Activated T-helper 2 cell treated with anti-CD3 and anti-CD28 coated beads, Interferon-gamma antibody, Interleukin-2, Interleukin-4, amounts not matched to agents 10 μg/mL and 5 μg/mL and 100 μg/mL, durations not matched to agents 14 hours and 24 hours and 36 hours (primary cell): Measurements from ENCODE around the gene LDB2. TPM values are rescaled to one million over a fixed set of nuclear protein-coding genes. Genes with fewer than 3 reads are reported as not detected.
"Not testable (repeated sequence)": the region's sequence is repeated elsewhere in the genome, so short reads cannot be mapped to it uniquely, and the experiment has no call there.

Experiments
- DNase-seq: peaks from one replicate; pipeline ENCODE4 v3.0.0; 2021; ENCODE audit warnings: low spot score
- H3K27ac Mint-ChIP-seq: one replicate; pipeline ENCODE4 v1.8.0; 2021; ENCODE audit warnings: mixed read lengths
- H3K27me3 Mint-ChIP-seq: one replicate; pipeline ENCODE4 v1.8.0; 2021; ENCODE audit warnings: low read depth, mixed read lengths
- H3K36me3 Mint-ChIP-seq: one replicate; pipeline ENCODE4 v1.8.0; 2021; ENCODE audit warnings: low read depth, mixed read lengths
- H3K4me1 Mint-ChIP-seq: one replicate; pipeline ENCODE4 v1.8.0; 2021; ENCODE audit warnings: low read depth, mixed read lengths
- H3K4me3 Mint-ChIP-seq: one replicate; pipeline ENCODE4 v1.8.0; 2021; ENCODE audit warnings: low read depth, mild to moderate bottlenecking, moderate library complexity, mixed read lengths
- H3K9me3 Mint-ChIP-seq: one replicate; pipeline ENCODE4 v1.8.0; 2021; ENCODE audit warnings: mixed read lengths
- intact Hi-C: fragments of 100-400 bp; cut with micrococcal nuclease; formaldehyde crosslinking; loops from one replicate; pipeline ENCODE4 v1.15.1; 2023
- total RNA-seq: library from RNA; stranded (reverse); gene quantifications from 2 replicates; pipeline ENCODE4 v1.2.3, GENCODE V29; 2022

LDB2 gene
- total RNA-seq, result not detected in 2 replicates

GRCh38 chr4:16897991-16898827, at the start of gene LDB2:
Gene LDB2, minus strand, starts transcription at chr4:16898645.
- Mint-ChIP-seq H3K4me3 (peak within 1 kb of the TSS; percentile 11), H3K36me3 (no peaks in the 10 kb centered on the region), H3K4me1 (peaks cover 4% of the 10 kb centered on the region), H3K9me3 (no peaks in the 10 kb centered on the region), H3K27ac (no peak within 1 kb of the TSS), H3K27me3 (peaks cover 19% of the 10 kb centered on the region)
- DNase-seq, result no peak
- intact Hi-C loops, result no loop called here

DNA sequence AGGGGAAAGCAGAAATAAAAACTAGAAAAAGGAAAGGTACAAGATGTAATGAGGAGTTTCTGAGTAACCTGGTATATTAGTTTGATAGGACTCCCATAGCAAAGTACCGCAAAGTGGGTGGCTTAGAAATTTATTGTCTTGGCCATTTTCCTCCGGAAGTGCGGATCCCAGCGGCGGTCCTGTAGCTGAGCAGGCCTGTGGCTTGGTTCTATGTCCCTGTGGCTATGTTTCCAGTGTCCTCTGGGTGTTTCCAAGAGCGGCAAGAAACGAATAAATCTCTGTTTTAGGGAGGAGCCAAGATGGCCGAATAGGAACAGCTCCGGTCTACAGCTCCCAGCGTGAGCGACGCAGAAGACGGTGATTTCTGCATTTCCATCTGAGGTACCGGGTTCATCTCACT, 44.0 kb upstream of the LDB2 start:
- H3K9me3 Mint-ChIP-seq, result no peaks in the 10 kb centered on the region
- no peaks in the 10 kb centered on the region for H3K4me1 Mint-ChIP-seq
- DNase-seq, result no peak
- no peaks in the 10 kb centered on the region for H3K27me3 Mint-ChIP-seq
- H3K36me3 Mint-ChIP-seq, result no peaks in the 10 kb centered on the region
- no peak overlapping the region for H3K4me3 Mint-ChIP-seq
- intact Hi-C loops, result no loop called here
- no peak overlapping the region for H3K27ac Mint-ChIP-seq

- H3K4me3 Mint-ChIP-seq, result no peak overlapping the region
- H3K4me1 Mint-ChIP-seq, result no peaks in the 10 kb centered on the region
- H3K27me3 Mint-ChIP-seq, result no peaks in the 10 kb centered on the region
- no peak for DNase-seq
- H3K36me3 Mint-ChIP-seq, result no peaks in the 10 kb centered on the region
- H3K27ac Mint-ChIP-seq, result no peak overlapping the region
- no peaks in the 10 kb centered on the region for H3K9me3 Mint-ChIP-seq
- intact Hi-C loops, result no loop called here
These were observed 40.7 kb upstream of the LDB2 start for GRCh38 chr4:16939178-16939577.

GRCh38 chr4:16938512-16939040, 40.1 kb upstream of the LDB2 start:
- DNase-seq, result no peak
- H3K36me3 Mint-ChIP-seq, result no peaks in the 10 kb centered on the region
- no peaks in the 10 kb centered on the region for H3K9me3 Mint-ChIP-seq
- intact Hi-C loops, result no loop called here
- no peak overlapping the region for H3K4me3 Mint-ChIP-seq
- H3K27me3 Mint-ChIP-seq, result no peaks in the 10 kb centered on the region
- no peak overlapping the region for H3K27ac Mint-ChIP-seq
- H3K4me1 Mint-ChIP-seq, result no peaks in the 10 kb centered on the region

DNA sequence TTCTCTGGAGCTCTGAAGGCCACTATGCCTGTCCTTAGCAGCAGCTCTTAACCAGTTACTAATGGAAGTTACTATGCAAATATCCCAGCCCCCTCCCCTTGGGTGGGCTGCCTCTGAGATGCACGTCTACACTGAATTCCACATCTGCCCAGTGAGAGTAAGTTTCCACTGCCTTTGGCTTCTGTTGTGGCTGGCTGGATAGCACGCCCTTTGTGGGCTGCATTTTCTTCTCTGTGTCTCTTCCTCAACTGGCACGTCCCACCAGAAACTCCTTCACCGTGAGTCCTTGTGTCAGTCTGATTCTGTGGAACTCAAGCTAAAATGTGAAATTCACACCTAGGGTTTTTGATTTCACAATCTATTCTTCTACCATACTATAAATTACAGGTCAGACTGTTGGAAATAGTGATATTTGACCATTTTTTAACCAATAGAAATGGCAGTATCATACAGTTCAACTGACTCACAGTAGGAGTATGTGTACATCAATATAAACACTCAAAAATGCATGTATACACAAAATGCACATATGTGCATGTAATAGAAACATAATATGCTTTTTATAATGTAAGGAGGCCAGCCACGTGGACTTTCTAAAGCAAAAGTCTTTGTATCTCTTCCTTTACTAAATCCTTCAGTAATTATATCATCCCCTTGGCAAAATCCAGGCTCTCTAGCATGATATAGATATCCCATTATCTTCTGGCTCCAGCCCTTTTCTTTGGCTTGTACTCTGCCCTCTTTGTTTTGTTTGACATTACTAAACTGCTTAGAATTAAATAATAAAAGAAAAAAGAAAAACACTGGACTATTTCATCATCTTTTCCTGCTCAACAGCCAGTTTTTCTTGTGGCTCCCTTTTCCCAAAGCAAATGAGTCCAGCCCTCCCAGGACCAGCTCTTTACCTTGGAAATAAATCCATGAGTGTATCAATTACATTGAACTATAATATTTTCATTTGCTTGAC, 33.2 kb upstream of the LDB2 start:
- DNase-seq, result no peak
- no peaks in the 10 kb centered on the region for H3K36me3 Mint-ChIP-seq
- no peaks in the 10 kb centered on the region for H3K27me3 Mint-ChIP-seq
- no peaks in the 10 kb centered on the region for H3K4me1 Mint-ChIP-seq
- intact Hi-C loops, result no loop called here
- no peak overlapping the region for H3K4me3 Mint-ChIP-seq
- H3K27ac Mint-ChIP-seq, result no peak overlapping the region
- H3K9me3 Mint-ChIP-seq, result no peaks in the 10 kb centered on the region

- H3K27me3 Mint-ChIP-seq, result peaks cover 15% of the 10 kb centered on the region
- intact Hi-C loops, result no loop called here
- no peak for DNase-seq
- no peak overlapping the region for H3K27ac Mint-ChIP-seq
- no peaks in the 10 kb centered on the region for H3K9me3 Mint-ChIP-seq
- H3K4me3 Mint-ChIP-seq, result no peak overlapping the region
- no peaks in the 10 kb centered on the region for H3K36me3 Mint-ChIP-seq
- H3K4me1 Mint-ChIP-seq, result no peaks in the 10 kb centered on the region
These were observed 27.8 kb upstream of the LDB2 start for GRCh38 chr4:16926214-16926613.

GRCh38 chr4:16918716-16919115, 20.3 kb upstream of the LDB2 start:
- intact Hi-C loops, H3K27ac Mint-ChIP-seq, H3K27me3 Mint-ChIP-seq, H3K4me3 Mint-ChIP-seq, H3K9me3 Mint-ChIP-seq, DNase-seq, H3K36me3 Mint-ChIP-seq, H3K4me1 Mint-ChIP-seq: not testable (repeated sequence)

GRCh38 chr4:16916719-16917337, 18.4 kb upstream of the LDB2 start:
- Mint-ChIP-seq H3K4me3 (no peak overlapping the region), H3K27ac (no peak overlapping the region), H3K27me3 (peaks cover 2% of the 10 kb centered on the region)

GRCh38 chr4:16916031-16916430, 17.6 kb upstream of the LDB2 start:
- no peak for DNase-seq
- Mint-ChIP-seq H3K4me3 (no peak overlapping the region), H3K27ac (no peak overlapping the region), H3K9me3 (no peaks in the 10 kb centered on the region), H3K36me3 (no peaks in the 10 kb centered on the region), H3K27me3 (peaks cover 2% of the 10 kb centered on the region), H3K4me1 (peaks cover 10% of the 10 kb centered on the region)
- intact Hi-C loops, result loop anchor here (1.0 to 2.0 kb wide), 2 partner anchors 121 to 409 kb away; no protein-coding TSS in a partner anchor

More at GRCh38 chr4:16916719-16917337, 18.4 kb upstream of the LDB2 start:
- peak; percentile 72 for DNase-seq
- Mint-ChIP-seq H3K36me3 (no peaks in the 10 kb centered on the region), H3K4me1 (peaks cover 10% of the 10 kb centered on the region), H3K9me3 (no peaks in the 10 kb centered on the region)
- intact Hi-C loops, result loop anchor here (1.0 to 2.0 kb wide), 3 partner anchors 122 to 530 kb away; no protein-coding TSS in a partner anchor

DNA sequence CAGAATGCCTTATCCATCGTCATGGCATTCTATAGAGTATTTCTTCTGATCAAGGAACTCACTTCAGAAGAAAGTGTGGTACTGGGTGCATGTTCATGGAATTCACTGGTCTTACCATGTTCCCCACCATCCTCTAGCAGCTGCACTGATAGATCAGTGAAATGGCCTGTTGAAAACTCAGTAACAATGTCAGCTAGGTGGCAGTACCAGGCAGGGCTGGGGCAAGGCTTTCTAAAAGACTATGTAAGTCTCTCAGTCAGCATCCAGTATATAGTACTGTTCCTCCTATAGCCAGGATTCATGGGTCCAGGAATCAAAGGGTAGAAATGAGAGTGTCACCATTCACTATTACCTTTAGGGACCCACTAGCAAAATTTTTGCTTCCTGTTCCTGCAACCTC, 15.8 kb upstream of the LDB2 start:
- peaks cover 9% of the 10 kb centered on the region for H3K27me3 Mint-ChIP-seq
- no peaks in the 10 kb centered on the region for H3K36me3 Mint-ChIP-seq
- DNase-seq, result no peak
- no peak overlapping the region for H3K4me3 Mint-ChIP-seq
- H3K4me1 Mint-ChIP-seq, result peaks cover 10% of the 10 kb centered on the region
- H3K27ac Mint-ChIP-seq, result no peak overlapping the region
- intact Hi-C loops, result no loop called here
- no peaks in the 10 kb centered on the region for H3K9me3 Mint-ChIP-seq

GRCh38 chr4:16912896-16913295, 14.5 kb upstream of the LDB2 start:
- intact Hi-C loops, result no loop called here
- Mint-ChIP-seq H3K27ac (no peak overlapping the region), H3K27me3 (peaks cover 11% of the 10 kb centered on the region), H3K9me3 (no peaks in the 10 kb centered on the region), H3K4me3 (no peak overlapping the region), H3K4me1 (peaks cover 10% of the 10 kb centered on the region), H3K36me3 (no peaks in the 10 kb centered on the region)
- DNase-seq, result no peak

DNA sequence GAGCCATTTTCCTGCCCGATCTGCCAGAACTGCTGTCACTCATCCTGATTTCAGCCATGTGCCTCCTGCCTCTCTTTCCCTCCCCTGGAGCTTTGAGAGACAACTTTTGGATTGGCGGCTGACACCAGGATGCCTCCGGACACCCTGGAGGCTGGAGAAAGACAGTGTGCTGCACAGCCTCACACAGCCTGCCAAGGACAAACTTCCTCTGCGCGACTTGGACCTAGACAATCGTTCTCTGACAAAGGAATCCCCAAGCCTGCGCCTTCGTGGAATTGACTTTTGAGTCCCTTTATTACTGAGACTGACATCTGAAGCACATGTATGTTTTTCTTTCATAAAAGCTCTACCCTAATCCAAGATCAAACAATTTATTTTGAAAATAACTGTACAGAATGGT, 10.8 kb upstream of the LDB2 start:
- intact Hi-C loops, result no loop called here
- no peak for DNase-seq
- H3K4me1 Mint-ChIP-seq, result peaks cover 5% of the 10 kb centered on the region
- H3K4me3 Mint-ChIP-seq, result no peak overlapping the region
- H3K36me3 Mint-ChIP-seq, result no peaks in the 10 kb centered on the region
- H3K9me3 Mint-ChIP-seq, result no peaks in the 10 kb centered on the region
- H3K27me3 Mint-ChIP-seq, result peaks cover 9% of the 10 kb centered on the region
- H3K27ac Mint-ChIP-seq, result no peak overlapping the region
